ENCODE results near the gene GJD2.

GJD2 gene

DNA sequence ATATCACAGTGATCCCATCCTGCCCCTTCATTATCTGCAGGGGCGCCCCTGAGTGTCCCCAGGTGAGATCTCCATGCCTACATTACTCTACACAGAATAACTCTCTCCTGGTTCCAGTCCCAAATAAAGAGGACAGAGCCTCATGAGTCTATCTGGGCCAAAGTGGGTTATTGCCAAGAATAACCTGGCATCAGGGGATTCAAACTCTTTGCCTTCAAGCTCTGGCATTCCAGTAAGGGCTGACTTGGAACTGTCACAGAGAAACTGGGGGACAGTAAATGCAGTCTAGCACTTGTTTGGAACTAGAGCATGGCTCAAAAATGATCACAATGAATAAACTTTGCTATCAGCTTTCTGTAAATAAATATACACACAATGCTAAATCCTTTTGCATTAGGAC, 30.3 kb downstream of the GJD2 start:
- DNase-seq (ENCODE audit: low spot score): no peak

DNA sequence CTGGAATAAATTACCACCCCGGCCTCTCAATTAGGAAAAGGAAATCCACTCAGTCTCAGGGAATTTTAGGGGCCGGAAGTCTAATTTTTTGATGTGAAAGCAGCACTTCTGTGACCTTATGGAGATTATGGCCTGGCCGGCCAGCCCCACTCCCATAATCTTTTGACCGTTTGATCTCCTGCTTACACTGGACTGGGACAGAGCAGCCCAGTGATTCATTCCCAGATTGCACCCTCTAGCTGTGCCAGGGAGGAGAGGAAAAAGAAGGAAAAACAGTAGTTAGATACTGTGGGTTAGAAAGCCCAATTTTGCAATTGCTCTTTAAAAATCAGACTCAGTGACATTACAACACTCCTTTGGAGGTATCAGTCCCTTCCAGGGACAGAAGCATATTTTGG, 32.4 kb downstream of the GJD2 start:
- no peak for DNase-seq (ENCODE audit: low spot score)

DNA sequence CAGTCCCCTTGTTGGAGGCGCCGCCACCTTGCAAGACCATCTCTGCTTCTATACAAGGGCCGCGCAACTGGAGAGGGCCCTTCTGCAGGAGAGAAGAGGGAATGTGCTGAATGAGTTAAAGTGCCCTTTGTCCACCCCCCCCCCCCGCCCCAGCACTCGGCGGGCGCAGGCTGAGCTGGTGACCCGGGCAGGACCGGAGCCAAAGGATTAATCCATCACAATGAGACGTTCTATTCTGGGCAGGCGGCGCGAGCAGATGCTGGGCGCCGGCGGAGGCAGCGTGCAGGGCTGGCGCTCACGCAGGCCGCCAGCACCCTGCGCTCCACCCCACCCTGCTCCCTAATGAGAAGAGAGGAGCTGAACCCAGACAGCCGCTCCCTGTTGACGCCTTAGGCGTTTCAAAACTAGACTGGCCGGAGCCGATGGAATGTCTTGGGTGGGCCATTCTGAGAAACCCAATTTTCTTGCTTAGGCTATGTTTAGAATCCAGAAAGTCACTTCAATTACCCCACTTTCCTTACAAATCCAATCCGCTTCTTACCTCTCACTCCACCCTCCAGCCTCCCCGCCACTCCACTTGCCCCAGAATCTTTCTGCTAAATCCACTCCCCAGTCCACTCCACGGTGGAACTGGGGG, 32.9 kb downstream of the GJD2 start:
- peak; percentile 7 for DNase-seq (ENCODE audit: low spot score)

DNA sequence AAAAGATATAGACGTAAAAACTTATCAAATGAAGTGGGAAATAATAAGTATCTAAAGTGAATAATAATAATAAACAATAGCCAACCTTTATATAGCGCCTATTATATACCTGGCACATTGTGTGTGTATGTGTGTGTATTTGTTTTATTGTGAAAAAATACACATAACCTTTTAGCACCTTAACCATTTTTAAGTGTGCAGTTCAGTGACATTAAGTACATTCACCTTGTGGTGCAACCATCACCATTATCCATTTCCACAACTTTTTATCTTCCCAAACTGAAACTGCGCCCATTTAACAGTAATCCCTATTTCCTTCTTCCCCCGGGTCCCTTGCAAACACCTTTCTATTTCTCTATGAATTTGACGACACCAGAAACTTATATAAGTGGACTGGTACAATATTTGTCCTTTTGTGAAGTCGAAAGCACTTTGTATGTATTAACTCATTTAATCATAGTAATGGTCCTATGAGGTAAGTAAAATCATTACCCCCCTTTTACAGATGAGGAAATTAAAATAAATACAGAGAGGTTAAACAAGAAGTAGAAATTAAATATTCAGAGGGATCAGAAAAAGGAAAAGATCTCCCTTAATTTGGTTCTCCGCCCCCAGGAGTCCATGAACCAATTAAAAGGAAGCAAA, 33.5 kb downstream of the GJD2 start:
- no peak for DNase-seq (ENCODE audit: low spot score)

DNA sequence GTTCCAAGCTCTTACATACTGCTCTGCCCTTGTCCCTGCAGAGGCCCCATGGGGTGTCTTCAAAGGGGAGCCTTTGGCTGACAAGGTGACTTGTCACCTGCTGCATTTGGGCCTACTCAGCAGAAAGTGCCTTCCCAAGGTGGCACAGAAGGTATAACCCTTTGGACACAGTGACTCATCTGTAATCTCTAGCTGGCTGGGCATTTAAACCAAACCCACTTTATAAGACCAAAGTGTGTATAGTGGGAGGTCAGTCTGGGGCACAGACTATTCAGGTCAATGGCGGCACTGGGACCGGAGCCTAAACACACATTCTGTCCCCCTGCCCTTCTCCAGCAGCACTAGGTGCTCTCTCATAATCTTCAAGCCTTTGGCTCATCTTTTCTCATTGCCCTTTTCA, 35.1 kb downstream of the GJD2 start:
- no peak for DNase-seq (ENCODE audit: low spot score)

DNA sequence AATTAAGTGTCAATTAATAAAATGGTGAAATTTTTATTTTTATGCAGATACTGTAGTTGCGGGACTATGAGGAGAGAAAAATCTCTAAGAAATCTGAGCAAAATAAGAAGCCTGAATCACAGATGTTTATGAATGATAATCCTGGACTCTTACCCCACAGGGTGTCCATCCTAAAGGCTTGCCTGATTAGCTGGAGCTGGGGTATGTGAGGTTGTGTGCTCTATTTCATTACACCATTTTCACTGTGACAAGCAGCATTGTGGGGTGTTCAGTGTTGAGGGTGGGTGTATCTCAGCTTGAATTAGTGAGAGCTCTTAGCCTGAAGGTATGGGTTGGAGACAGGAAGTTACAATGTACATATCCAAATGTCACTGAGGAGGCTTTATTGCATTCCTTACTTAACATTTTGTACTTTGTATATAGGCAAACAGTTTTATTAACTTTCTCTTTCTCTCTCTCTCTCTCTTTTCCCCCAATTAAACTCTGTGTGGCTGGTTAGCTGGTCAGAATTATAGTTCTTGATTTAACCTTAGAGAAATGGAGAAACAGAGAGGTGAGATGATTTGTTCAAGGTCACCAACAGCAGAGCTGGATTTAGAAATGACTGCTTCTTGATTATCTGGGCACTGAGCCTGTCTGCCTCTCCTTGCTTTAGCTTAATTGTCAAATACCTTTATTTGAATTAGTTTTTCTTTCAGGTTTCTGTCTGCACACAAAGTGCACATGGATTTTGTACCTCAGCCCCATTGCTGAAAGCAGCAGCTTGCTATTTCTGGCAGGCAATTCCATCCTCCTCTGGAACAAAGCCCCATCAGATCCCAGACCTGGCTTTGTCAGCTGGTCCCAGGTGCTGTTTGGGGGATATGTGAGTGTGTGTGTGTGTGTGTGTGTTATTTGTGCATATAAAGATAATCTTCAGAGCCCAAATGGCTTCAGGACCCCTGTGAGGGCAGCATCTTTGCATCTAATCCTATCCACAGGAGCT, 35.8 kb downstream of the GJD2 start:
- no peak for DNase-seq (ENCODE audit: low spot score)

DNA sequence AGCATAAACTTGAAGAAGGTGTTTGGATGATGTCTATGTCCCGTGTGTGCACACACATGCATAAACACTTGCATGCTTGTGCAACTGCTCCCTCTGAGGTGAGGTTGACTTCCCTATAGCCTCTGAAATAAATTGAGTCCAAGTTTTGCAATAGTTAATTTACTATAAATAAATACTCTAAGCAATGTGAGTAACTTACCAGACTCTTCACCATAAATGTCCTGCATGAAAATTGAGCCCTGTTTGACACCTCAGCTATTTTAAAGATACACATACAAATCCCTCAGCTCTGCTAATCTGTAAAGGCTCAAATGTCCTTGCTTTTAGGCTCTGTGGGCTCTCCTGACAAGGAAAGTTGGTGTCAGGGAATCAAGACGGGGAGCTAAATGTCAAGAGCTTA, 37.1 kb downstream of the GJD2 start:
- no peak for DNase-seq (ENCODE audit: low spot score)

DNA sequence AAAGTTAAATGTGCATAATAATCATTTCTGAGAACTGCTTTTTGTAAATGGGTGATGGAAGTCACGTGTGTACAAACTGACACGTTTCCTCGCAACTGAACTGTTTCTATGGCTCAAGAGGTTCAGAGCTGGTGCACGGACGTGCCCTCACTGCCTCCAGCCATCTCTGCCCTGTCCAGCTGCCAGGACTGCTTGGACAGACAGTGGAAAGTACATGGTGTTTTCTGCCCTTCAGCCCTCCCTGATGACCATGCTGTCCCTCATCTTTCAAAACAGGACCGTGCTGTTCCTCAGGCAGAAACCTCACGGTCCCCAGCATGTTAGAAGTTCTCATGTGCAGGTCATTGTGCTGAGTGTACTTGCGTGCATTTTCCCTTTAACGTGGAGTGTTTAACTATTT, 38.7 kb downstream of the GJD2 start:
- DNase-seq (ENCODE audit: low spot score): no peak

DNA sequence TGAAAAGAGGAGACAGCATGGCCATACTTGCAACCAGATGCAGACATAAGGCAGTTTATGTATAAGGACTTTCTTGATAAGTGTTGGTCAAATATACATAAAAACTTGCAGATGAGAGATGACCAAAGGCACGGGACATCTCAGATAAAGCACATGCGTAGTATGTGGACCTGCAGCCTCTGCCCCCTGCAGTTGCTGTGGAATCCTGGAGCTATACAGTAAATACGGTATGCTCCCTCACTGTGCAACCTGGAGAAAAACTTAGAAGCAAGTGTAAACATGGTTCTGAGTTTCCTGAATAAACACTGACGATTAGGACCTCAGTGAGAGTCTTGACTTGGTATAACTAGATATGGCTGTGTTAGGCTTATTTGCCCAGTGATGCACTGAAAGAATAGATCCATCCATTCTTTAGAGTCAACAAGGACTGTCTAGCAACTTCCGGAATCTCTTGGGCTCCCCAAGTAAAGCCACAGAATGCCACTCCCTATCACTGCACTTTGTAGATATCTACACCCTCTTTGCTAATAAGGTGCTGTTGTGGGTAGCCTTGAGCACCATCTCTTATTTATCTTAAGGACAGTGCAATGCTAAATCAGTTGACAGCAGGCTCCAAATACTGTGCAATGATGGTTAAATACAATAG, 40.2 kb downstream of the GJD2 start:
- peak; percentile 38 for DNase-seq (ENCODE audit: low spot score)

DNA sequence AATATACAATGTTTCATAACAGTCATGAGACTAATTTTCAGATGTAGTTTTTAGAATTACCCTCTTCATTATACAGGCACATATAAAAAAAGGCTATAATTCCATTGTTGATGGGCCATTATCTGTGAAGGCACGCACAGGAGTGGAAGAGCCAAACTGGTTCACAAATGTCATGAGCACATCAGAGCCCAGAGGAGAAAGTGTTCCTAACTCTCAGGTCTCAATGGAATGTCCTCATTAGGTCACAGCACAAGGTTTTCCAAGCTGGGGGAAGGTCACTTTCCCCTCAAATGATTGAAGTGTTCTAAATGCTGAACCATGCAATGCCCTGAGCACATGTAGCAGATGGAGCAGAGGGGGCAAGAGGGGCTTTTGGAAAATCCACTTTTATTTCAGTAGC, 41.2 kb downstream of the GJD2 start:
- no peak for DNase-seq (ENCODE audit: low spot score)

DNA sequence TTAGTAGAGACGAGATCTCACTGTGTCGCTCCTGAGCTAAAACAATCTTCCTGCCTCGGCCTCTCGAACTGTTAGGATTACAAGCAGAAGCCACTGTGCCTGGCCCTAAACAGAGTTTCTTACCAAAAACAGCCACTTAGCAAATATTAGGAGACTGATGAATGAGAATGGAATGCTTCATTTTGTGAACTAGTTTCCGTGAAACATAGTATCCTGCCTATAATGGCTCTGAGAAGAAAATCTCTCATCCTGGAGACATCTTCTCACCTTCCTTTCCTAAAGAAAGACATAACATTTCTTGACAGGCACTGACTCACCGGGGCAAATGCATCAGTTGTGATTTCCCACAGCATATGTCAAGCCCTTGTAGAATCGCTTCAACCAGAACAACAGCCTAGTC, 44.9 kb downstream of the GJD2 start:
- DNase-seq (ENCODE audit: low spot score): no peak

DNA sequence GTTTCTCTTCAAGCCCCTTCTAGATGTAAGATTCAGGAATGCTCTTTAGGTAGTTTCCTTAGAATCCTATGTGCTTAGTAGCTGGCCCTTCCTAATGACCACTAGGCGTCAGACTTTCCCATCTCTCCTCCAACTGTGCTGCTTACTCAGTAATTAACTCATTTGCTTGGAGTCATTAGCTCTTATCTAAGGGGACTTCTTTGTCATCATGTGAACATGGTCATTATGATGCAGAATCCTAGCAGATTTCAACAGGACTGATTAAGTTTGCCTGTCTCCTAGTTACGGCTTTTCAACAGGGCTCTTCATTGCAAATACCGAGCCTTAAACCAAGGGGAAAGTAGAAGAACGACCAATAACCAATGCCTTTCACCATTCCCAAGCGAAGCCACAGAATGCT, 46.4 kb downstream of the GJD2 start:
- DNase-seq (ENCODE audit: low spot score): peak; percentile 47

DNA sequence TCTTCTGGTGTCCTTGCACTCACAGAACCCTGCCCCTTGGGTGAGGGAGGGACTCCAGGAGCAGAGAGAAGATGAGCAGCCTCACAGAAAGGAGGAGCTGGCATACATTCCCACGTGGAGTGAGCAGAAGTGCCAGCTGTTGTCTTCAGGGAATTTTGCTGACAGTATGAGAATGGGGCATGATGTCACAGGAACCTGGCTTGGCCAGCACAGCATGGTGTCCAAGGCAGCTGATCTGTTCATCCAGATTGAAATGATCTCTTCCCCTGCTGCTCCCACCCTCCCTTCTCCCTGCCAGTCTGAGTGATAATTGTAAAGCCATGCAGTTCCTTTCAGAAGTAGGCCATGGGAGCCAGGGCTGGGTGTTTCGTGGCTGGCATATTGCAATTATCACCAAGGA, 53.3 kb downstream of the GJD2 start:
- DNase-seq (ENCODE audit: low spot score): no peak

Measured in hematopoietic multipotent progenitor cell treated with erythropoietin and hydrocortisone succinate and interleukin-3 and kit ligand, for 15 days (in vitro differentiated cells).